ENCODE data around the gene ZNF8.

DNA sequence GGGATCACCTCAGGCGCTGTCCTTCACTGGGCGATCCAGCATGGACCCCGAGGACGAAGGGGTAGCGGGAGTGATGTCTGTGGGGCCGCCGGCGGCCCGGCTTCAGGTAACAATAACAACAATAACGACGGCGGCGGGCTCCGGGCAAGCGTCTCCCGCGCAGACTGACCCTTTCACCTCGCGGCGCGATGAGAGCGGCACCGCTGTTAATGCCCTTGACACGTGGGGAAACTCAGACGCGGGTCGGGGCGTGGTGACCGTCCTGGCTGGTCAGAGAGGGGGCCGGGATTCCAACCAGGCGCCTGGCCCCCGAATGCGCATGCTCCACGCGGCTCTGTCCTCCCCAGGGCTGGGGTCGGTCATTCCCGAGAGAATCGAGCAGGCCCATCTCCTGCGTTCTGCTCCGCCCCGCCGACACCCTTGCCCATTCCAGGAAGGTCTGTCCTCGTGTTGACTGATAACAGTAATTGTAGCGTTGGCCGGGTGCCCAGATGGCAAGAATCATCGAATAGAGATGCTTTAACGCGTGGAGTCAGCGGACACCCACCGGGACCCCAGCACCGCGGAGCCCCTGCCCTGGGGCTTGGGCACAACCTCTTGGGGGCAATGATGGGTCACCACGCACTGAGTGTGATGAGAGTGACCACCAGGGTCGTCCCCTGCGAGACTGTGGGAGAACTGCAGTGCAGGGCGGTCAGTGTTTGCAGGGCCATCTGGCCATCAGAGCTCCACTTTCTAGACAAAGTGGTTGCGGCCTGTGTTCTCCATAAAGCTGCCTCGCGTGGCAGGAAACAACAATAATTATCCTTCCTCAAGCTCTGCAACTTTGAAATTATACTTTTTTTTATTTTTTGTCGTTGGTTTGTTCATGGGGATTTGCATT is 528 bp downstream of the ZNF8 start:
- TF ChIP-seq, protein P1, sequence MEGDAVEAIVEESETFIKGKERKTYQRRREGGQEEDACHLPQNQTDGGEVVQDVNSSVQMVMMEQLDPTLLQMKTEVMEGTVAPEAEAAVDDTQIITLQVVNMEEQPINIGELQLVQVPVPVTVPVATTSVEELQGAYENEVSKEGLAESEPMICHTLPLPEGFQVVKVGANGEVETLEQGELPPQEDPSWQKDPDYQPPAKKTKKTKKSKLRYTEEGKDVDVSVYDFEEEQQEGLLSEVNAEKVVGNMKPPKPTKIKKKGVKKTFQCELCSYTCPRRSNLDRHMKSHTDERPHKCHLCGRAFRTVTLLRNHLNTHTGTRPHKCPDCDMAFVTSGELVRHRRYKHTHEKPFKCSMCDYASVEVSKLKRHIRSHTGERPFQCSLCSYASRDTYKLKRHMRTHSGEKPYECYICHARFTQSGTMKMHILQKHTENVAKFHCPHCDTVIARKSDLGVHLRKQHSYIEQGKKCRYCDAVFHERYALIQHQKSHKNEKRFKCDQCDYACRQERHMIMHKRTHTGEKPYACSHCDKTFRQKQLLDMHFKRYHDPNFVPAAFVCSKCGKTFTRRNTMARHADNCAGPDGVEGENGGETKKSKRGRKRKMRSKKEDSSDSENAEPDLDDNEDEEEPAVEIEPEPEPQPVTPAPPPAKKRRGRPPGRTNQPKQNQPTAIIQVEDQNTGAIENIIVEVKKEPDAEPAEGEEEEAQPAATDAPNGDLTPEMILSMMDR (conservative IDR thresholded peaks at IDR 0.05; ENCODE audit: low read depth, low read length), result no peak
- TF ChIP-seq CEBPB (IDR thresholded peaks at IDR 0.05; ENCODE audit: low read depth, low read length) (no peak), MAFK (IDR thresholded peaks at IDR 0.05; ENCODE audit: low read depth, low read length) (no peak), POLR2A (IDR thresholded peaks at IDR 0.05; ENCODE audit: low read depth, low read length) (no peak), MXI1 (IDR thresholded peaks at IDR 0.05; ENCODE audit: borderline replicate concordance, low read depth, low read length) (peak; percentile 41; the same call in 1 of the 2 replicates), BHLHE40 (IDR thresholded peaks at IDR 0.05; ENCODE audit: low read depth, low read length) (no peak)
